ENCODE results near the gene OPN5. TPM values are rescaled to one million over a fixed set of nuclear protein-coding genes. Genes with fewer than 3 reads are reported as not detected.

Gene OPN5
- total RNA-seq, 4 donors from 2014 or later: not detected

DNA sequence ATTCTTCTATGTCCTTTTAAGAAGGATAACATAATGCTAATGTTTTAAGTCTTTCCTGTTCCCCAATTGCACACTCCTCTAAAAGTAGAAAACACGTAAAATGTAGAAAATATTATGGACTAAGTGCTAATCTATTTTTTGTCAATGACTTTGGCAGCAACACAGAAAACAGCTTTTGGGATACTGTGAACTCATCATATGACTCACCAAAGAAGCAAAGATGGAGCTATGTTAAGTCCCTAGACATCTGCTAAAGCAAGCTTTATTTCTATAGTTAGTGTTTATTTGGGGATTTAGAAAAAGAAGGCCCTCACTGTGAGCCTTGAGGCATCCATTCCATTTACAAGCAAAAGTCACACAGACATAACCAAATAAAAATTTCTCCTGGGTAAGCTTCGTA, 23.0 kb downstream of the OPN5 start:
- no peak overlapping the region for H3K4me3 ChIP-seq
- intact Hi-C loops (cut with DNase I; ENCODE audit: low total_unique reads) (no loop called here), in situ Hi-C loops (cut with MboI; ENCODE audit: low sequenced_read_pairs in 4 of 4) (no loop called here)
- ATAC-seq (no peak), DNase-seq (no peak)
- H3K36me3 ChIP-seq: no peaks in the 10 kb centered on the region
- H3K9me3 ChIP-seq: no peaks in the 10 kb centered on the region
- no peaks in the 10 kb centered on the region for H3K27me3 ChIP-seq
- TF ChIP-seq POLR2A (IDR thresholded peaks at IDR 0.05): no peak
- TF ChIP-seq, protein P1, sequence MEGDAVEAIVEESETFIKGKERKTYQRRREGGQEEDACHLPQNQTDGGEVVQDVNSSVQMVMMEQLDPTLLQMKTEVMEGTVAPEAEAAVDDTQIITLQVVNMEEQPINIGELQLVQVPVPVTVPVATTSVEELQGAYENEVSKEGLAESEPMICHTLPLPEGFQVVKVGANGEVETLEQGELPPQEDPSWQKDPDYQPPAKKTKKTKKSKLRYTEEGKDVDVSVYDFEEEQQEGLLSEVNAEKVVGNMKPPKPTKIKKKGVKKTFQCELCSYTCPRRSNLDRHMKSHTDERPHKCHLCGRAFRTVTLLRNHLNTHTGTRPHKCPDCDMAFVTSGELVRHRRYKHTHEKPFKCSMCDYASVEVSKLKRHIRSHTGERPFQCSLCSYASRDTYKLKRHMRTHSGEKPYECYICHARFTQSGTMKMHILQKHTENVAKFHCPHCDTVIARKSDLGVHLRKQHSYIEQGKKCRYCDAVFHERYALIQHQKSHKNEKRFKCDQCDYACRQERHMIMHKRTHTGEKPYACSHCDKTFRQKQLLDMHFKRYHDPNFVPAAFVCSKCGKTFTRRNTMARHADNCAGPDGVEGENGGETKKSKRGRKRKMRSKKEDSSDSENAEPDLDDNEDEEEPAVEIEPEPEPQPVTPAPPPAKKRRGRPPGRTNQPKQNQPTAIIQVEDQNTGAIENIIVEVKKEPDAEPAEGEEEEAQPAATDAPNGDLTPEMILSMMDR (IDR thresholded peaks at IDR 0.05 in 4 of 5, conservative IDR thresholded peaks at IDR 0.05 in 1 of 5): no peak
- H3K27ac ChIP-seq: no peak overlapping the region
- H3K4me1 ChIP-seq: no peaks in the 10 kb centered on the region

GRCh38 chr6:47809873-47810272, 28.0 kb downstream of the OPN5 start:
- no peak for TF ChIP-seq POLR2A (IDR thresholded peaks at IDR 0.05)
- TF ChIP-seq, protein P1 (IDR thresholded peaks at IDR 0.05 in 4 of 5, conservative IDR thresholded peaks at IDR 0.05 in 1 of 5): no peak
- intact Hi-C loops (cut with DNase I; ENCODE audit: low total_unique reads): no loop called here
- DNase-seq: no peak
- H3K4me1 ChIP-seq: no peaks in the 10 kb centered on the region
- no peaks in the 10 kb centered on the region for H3K27me3 ChIP-seq
- no peak overlapping the region for H3K27ac ChIP-seq
- no peaks in the 10 kb centered on the region for H3K9me3 ChIP-seq
- no peaks in the 10 kb centered on the region for H3K36me3 ChIP-seq
- ATAC-seq: no peak
- H3K4me3 ChIP-seq: no peak overlapping the region
- in situ Hi-C loops (cut with MboI; ENCODE audit: low sequenced_read_pairs in 4 of 4): no loop called here

DNA sequence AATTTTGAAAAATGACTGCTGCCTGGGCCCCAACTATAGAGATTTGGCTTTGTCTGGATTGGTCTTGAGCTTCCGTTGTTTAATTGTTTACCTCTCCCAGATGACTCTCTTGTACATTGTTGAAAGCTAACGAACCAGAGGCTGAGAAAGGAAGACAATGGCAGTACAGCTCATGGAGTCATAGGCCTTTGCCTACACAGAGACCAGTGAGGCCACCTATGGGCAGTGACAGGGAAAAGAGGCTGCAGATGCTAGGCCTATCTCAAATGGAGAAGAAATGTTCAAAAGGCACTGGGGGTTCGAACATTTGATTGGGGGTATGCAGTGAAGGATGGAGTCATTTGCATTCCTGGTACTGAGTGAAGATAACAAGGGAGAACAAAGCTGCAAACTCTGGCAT, 29.1 kb downstream of the OPN5 start:
- no peaks in the 10 kb centered on the region for H3K4me1 ChIP-seq
- H3K27ac ChIP-seq: no peak overlapping the region
- DNase-seq: no peak
- ATAC-seq: no peak
- TF ChIP-seq, protein P1 (IDR thresholded peaks at IDR 0.05 in 4 of 5, conservative IDR thresholded peaks at IDR 0.05 in 1 of 5): no peak
- TF ChIP-seq POLR2A (IDR thresholded peaks at IDR 0.05): no peak
- H3K36me3 ChIP-seq: no peaks in the 10 kb centered on the region
- intact Hi-C loops (cut with DNase I; ENCODE audit: low total_unique reads) (no loop called here), in situ Hi-C loops (cut with MboI; ENCODE audit: low sequenced_read_pairs in 4 of 4) (no loop called here)
- no peaks in the 10 kb centered on the region for H3K27me3 ChIP-seq
- no peak overlapping the region for H3K4me3 ChIP-seq
- no peaks in the 10 kb centered on the region for H3K9me3 ChIP-seq

DNA sequence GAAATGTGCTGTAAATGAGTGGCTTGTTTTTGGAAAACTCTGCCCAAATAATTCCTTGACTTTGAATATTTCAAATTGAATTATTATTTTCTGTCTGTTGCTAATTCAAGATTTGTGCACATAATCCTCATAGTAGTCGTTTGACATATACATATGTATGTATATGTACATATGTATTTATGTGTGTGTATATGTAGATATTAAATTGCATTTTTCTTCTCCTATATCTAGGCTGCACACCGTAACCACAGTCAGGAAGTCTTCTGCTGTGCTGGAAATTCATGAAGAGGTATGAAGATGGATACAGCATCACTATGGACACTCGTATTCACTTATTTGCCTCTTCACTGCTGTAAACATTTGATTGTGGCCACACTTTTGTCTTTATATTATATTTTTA, 29.6 kb downstream of the OPN5 start:
- H3K36me3 ChIP-seq: no peaks in the 10 kb centered on the region
- H3K4me1 ChIP-seq: no peaks in the 10 kb centered on the region
- TF ChIP-seq, protein P1 (IDR thresholded peaks at IDR 0.05 in 4 of 5, conservative IDR thresholded peaks at IDR 0.05 in 1 of 5): no peak
- no peak for TF ChIP-seq POLR2A (IDR thresholded peaks at IDR 0.05)
- DNase-seq (no peak), ATAC-seq (no peak)
- H3K27me3 ChIP-seq: no peaks in the 10 kb centered on the region
- H3K4me3 ChIP-seq: no peak overlapping the region
- no peak overlapping the region for H3K27ac ChIP-seq
- intact Hi-C loops (cut with DNase I; ENCODE audit: low total_unique reads): no loop called here
- no peaks in the 10 kb centered on the region for H3K9me3 ChIP-seq
- in situ Hi-C loops (cut with MboI; ENCODE audit: low sequenced_read_pairs in 4 of 4): no loop called here

DNA sequence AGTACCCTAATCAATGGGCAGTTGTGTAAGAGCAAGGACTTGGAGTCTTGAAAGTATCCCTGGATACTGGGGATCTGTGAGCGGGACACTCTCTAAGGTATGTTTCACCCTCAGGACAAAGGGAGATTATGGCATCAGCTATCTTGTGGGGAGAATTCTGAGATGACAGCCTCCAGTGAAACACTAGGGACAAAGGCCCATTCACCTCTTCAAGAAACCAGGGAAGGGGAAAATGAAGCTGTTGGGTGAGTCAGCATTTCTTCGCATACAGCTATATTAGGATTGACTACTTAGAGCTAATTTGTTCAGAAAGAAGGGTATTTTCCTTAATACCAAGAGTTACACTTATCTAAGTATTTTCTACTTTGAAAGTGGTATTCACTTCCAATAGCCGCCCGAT, 35.9 kb downstream of the OPN5 start:
- H3K4me1 ChIP-seq: no peaks in the 10 kb centered on the region
- no peaks in the 10 kb centered on the region for H3K27me3 ChIP-seq
- H3K9me3 ChIP-seq: no peaks in the 10 kb centered on the region
- intact Hi-C loops (cut with DNase I; ENCODE audit: low total_unique reads) (no loop called here), in situ Hi-C loops (cut with MboI; ENCODE audit: low sequenced_read_pairs in 4 of 4) (no loop called here)
- H3K36me3 ChIP-seq: no peaks in the 10 kb centered on the region
- no peak overlapping the region for H3K4me3 ChIP-seq
- H3K27ac ChIP-seq: no peak overlapping the region
- no peak for TF ChIP-seq POLR2A (IDR thresholded peaks at IDR 0.05)
- TF ChIP-seq, protein P1 (IDR thresholded peaks at IDR 0.05 in 4 of 5, conservative IDR thresholded peaks at IDR 0.05 in 1 of 5): no peak
- DNase-seq (no peak), ATAC-seq (no peak)

Measured in gastrocnemius medialis (tissue), 4 donors.